HK-2 (cell line): ENCODE results near the gene FOSB.
A peak's percentile ranks its signal among the peaks of the same experiment; 100 is the strongest.

Experiments
- DNase-seq: peaks from one replicate; pipeline ENCODE4 v3.0.0-alpha.2; 2018; ENCODE audit not compliant: unreplicated experiment

Gene FOSB

DNA sequence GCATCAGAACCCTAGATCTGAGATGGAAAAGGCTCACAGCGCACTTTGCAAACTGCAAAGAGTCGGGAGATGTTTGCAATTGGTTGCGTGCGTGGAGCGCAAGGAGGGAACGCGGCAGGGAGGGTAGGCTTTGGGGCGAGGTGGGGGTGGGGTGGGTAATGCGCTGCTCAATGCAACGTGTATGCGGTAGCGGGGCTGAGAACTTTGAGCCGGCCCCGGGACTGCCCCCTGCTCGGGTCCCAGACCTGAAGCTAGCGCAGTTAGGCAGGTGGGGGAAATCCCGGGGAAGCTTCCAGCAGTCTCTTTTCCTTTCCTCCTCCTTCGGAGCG is 971 bp downstream of the FOSB start:
- DNase-seq, result no peak

GRCh38 chr19:45469132-45469944 is 1.5 kb downstream of the FOSB start:
- peak; percentile 91 for DNase-seq

GRCh38 chr19:45469945-45470761 is 2.4 kb downstream of the FOSB start:
- DNase-seq, result peak; percentile 89

DNA sequence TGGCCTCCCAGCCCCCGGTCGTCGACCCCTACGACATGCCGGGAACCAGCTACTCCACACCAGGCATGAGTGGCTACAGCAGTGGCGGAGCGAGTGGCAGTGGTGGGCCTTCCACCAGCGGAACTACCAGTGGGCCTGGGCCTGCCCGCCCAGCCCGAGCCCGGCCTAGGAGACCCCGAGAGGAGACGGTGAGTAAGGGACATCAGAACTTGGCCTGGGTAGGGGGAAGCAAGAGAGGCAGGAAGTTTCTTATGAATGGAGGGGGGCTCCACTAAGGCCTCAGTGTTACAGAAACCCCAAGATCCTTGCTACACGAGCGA is 2.9 kb downstream of the FOSB start:
- DNase-seq, result no peak

DNA sequence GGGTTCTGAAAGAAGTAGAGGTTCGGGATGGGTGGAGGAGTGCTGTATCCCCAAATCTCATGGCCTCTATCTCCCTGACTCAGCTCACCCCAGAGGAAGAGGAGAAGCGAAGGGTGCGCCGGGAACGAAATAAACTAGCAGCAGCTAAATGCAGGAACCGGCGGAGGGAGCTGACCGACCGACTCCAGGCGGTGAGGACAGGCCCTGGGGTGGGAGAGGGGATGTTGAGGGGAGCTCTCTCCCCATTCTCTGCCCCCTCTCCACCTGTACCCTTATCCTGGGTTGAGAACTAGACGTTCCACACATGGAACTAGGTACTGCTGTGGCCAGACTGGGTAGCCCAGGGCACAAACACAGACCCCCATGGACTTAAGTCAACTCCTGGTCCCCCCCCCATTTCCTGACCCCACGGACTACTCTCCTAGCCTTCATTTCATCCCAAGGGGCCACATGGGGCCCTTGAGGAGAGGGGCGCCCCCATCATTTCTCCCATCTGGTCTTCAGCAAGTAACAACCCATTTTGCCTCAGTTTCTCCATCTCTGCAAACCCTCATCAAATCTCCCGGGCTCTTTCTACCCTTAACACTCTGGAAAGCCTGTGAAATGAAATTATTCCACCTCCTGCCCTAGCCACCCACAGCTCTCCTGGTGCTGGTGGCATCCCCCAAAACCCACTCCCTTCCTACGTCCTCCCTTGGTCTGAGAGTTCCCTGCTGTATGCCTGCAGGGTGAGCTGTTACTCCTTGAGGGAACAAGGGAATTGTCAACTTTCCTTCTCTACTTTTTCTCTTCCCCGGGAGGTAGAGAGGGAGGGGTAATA is 3.5 kb downstream of the FOSB start:
- DNase-seq, result no peak

DNA sequence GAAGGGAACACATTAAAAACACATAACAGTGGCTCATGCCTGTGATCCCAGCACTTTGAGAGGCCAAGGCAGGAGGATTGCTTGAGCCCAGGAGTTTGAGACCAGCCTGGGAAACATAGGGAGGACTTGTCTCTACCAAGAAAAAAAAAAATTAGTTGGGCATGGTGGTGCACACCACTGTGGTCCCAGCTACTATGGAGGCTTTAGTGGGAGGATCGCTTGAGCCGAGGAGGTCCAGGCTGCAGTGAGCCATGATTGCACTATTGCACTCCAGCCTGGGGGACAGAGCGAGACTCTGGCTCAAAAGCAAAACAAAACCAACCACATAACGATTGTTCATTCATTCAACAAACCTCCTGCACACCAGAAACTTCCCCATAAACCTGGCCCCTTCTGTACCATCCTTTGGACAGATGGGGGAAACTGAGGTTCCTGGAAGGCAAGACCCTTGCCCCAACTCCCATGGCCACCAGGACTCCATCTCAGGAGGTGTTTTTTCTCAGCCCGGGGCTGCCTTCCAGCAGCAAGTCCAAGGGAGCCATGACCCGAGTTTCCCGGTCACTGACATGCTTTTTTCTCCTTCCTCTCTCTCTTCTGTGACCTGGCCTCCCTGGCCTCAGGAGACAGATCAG is 4.3 kb downstream of the FOSB start:
- DNase-seq, result no peak

GRCh38 chr19:45472563-45473366 is 5.0 kb downstream of the FOSB start:
- no peak for DNase-seq

- DNase-seq, result no peak
Measured at GRCh38 chr19:45473367-45473681, 5.5 kb downstream of the FOSB start.

DNA sequence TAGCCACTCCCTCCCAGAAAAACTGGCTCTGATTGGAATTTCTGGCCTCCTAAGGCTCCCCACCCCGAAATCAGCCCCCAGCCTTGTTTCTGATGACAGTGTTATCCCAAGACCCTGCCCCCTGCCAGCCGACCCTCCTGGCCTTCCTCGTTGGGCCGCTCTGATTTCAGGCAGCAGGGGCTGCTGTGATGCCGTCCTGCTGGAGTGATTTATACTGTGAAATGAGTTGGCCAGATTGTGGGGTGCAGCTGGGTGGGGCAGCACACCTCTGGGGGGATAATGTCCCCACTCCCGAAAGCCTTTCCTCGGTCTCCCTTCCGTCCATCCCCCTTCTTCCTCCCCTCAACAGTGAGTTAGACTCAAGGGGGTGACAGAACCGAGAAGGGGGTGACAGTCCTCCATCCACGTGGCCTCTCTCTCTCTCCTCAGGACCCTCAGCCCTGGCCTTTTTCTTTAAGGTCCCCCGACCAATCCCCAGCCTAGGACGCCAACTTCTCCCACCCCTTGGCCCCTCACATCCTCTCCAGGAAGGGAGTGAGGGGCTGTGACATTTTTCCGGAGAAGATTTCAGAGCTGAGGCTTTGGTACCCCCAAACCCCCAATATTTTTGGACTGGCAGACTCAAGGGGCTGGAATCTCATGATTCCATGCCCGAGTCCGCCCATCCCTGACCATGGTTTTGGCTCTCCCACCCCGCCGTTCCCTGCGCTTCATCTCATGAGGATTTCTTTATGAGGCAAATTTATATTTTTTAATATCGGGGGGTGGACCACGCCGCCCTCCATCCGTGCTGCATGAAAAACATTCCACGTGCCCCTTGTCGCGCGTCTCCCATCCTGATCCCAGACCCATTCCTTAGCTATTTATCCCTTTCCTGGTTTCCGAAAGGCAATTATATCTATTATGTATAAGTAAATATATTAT is 6.1 kb downstream of the FOSB start:
- no peak for DNase-seq

DNA sequence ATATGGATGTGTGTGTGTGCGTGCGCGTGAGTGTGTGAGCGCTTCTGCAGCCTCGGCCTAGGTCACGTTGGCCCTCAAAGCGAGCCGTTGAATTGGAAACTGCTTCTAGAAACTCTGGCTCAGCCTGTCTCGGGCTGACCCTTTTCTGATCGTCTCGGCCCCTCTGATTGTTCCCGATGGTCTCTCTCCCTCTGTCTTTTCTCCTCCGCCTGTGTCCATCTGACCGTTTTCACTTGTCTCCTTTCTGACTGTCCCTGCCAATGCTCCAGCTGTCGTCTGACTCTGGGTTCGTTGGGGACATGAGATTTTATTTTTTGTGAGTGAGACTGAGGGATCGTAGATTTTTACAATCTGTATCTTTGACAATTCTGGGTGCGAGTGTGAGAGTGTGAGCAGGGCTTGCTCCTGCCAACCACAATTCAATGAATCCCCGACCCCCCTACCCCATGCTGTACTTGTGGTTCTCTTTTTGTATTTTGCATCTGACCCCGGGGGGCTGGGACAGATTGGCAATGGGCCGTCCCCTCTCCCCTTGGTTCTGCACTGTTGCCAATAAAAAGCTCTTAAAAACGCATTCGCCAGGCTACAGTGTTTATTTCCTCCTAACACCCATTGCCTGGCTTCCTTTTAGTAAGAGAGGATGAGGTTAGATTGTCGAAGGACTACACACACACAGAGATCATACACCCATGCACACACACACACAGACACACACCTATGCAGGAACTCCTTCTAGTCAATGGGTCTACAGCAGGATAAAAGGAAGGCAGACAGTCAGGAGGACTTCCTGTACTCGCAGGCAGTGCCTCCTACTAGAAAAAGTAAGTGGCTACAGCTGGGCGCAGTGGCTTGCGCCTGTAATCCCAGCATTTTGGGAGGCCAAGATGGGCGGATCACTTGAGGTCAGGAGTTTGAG is 7.1 kb downstream of the FOSB start:
- DNase-seq, result no peak

- no peak for DNase-seq
Measured at GRCh38 chr19:45475537-45476291, 7.9 kb downstream of the FOSB start.

DNA sequence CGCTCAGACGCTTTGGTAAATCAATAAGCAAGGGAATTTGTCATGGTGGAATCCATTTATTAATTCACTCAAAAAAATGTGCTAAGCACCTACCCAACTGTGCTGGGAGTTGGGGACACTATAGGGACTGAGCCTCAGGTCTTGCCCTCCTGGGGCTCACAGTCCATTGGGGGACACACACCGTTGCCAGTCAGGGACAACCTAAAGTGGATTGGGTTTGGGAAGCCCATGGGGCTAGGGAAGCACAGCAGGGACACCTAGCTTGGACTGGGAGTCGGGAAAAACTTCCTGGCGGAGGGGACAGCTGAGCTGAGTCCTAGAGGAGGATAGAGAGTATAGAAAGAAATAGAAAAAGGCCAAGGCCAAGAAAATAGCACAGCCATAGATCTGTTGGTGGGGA is 8.5 kb downstream of the FOSB start:
- DNase-seq, result no peak

DNA sequence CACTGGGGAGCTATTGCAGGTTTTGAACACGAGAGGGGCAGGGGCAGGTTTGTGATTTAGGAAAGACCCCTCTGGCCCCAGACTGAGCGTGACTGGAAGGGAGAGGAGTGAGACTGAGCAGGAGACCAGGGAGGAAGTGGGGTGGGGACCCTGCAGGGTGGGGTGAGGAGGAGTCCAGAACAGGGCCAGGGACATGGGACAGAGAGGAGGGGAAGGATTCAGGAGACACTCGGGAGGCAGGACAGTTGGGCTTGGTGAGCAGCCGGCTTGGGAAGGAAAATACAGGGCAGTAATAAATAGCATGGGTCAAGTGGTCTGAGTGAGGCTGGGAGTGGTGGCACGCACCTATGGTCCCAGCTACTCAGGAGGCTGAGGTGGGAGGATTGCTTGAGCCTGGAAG is 9.4 kb downstream of the FOSB start:
- DNase-seq, result no peak

DNA sequence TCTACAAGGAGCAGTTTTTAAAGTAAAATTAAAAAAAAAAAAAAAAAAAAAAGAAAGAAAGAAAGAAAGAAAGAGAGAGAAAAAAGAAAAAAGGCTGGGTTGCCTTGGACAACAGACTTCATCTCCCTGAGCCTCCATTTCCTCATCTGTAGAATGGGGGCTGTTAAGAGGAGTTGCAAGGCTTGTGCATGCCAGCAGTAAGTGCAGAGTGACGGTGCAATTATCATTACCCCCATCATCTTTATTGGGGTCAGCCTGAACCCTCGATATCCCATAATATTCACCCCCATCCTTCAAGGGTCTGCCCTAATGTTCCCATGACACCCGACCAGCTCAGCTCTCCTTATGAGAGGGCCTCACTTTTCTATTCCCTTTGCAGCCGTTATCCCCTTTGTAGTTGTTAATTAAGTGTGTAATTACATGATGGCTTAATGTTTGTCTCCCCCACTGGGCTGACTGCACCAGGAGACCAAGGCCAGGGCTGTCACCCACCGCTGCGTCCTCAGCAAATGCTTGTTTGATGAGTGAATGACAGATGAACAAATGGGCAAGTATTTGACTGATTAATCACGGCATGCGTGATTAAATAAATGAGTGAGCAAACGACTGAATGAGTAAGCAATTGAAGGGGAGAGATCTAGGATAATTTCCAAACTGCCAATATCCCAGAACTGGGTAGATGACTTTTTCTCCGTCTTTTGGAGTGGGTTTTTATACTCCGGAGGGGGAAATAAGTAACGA is 10.1 kb downstream of the FOSB start:
- DNase-seq, result peak; percentile 54

DNA sequence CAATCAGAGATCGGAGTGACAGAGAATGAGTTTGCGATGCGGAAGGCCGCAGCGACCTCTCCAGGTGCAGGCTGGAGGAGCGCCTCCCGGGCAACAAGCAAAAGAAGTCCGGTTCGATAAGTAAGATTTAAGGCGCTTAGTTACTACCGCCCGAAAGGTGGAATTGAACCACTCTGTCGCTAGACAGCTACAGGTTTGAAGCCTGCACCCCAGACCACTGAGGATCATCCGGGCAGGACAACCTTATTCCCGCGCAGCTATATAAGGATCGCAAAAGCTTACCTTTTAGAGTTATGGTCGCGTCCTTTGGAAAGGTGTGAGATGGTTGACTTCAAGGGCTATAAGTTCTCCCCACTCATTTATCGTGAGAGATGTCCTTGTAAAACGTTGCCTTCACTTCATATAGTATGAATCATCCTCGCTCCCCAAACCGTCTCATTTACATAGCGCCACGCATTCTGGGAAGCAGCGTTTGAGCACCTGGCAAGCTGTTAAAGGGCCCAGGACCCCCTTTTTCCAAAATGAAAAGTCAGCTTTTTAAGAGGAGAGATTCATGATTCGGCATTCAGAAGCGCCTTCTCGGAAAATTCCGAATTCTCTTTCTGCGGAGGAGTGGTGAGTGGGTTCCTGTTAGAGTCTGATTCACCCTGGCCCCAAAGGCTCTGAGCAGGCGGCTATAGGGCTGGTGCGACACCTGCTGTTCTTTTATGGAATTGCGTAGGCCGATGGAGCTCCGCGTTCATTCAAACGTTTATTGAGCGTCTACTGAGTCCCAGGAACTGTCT is 10.8 kb downstream of the FOSB start:
- DNase-seq, result peak; percentile 91

- no peak for DNase-seq
Measured at GRCh38 chr19:45483033-45483432, 15.2 kb downstream of the FOSB start.
